Measurements from ENCODE around the gene INO80.
A peak's percentile ranks its signal among the peaks of the same experiment; 100 is the strongest.
"Not testable (repeated sequence)": the region's sequence is repeated elsewhere in the genome, so short reads cannot be mapped to it uniquely, and the experiment has no call there.

Gene INO80

DNA sequence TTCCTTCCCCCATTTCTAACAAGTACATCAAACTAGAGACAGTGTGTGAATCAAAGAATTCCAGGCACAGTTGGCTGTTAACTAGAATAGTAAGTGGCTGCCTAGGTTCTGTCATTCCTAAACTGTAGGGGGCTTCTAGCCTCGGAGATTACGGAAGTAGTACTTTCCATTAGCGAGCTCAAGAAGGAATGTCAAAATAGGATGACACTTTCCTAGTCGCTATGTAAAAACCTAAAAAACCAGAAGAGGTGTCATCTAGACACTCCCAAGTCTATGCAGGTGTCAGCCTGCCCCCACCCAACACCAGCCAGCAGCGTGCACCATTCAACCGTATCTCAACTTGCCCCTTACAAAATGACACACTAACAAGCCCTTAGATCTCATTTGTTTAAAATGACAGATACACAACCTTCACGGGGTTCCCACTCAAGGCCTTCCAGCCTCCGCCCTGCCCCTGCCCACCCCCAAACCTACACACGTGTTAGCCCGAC is 874 bp downstream of the INO80 start:
- no peak for DNase-seq

DNA sequence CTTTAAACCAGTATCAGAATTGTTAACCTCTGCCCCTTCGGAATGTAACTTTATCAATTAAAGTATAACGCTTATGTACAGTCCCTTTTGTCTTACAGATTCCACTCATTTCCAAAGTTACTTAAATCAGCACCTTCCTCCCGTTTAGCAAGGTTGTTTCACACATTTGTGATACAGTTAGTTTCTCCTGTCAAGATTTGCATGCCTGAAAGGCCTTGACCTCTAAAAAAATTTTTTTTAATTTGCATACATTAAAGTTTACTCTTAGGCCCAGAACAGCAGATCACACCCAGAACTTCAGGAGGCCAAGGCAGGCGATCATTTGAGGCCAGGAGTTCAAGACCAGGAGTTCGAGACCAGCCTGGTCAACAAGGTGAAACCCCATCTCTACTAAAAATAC is 9.1 kb downstream of the INO80 start:
- no peak for DNase-seq

DNA sequence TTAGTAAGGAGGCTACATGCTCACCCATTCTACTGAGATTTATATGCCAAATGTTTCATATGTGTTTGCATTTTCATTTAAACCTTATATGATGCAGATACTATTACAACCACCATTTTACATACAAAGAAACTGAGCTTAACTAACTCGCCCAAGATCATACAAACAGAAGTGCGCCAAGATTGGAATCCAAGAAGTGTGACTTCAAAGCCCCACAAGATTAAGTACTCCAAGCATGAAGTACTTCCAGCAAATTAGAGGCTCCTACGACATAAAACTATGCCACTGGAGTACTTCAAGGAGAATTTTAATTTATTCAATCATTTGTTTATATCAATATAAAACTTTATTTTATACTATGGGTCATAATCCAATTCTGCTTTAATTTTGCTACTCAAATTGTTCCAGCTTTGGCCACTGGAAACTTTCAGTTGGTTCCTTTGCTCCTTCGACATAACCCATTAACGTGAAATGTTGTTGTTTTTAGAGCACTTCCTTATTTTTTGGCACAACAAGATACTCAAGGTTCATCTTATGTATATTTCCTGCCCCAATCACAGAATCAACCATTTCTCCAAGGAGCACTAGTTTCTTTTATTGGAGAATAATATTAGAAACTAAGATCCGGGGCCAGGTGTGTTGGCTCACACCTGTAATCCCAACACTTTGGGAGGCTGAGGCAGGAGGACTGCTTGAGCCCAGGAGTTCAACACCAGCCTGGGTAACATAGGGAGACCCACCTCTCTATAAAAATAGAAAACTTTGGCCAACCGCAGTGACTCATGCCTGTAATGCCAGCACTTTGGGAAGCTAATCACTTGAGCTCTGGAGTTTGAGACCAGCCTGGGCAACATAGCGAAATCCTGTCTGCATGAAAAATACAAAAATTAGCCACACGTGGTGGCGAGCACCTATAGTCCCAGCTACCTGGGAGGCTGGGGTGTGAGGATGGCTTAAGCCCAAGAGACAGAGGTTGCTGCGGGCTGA is 10.4 kb downstream of the INO80 start:
- DNase-seq: no peak

DNA sequence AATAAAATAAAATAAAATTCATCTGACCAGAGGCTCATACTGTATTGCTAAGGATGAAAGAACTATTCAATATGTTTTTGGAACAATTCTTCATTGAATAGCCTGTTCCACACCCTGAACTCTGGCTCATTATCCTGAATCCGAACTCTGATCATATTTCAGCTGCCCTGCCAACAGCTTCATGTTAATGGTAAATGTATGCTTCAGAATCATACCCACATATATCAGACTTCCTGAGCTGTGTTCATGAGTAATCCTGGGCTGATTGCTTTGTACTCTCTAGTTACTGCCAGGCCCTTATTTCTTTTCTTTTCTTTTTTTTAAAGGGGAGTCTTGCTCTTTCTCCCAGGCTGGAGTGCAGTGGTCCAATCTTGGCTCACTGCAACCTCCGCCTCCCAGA is 11.8 kb downstream of the INO80 start:
- peak; percentile 36 for DNase-seq

DNA sequence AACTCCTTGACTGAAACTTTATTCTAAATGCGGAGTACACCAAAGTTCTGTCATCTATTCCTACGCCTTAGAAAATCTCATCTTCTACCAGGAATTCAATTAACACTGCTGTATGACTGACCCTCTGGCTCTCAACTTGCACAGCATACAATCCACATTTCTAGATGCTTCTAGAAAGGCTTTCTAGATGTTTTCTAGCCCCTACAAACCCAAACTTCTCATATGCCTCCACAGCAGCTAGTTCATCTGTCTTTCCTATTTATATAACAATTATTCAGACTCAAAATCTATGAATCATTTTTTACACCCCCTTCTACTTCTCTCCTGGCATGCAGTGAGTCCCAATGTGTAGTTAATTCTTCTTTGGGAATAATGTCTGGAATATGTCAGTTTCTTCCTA is 13.2 kb downstream of the INO80 start:
- no peak for DNase-seq

DNA sequence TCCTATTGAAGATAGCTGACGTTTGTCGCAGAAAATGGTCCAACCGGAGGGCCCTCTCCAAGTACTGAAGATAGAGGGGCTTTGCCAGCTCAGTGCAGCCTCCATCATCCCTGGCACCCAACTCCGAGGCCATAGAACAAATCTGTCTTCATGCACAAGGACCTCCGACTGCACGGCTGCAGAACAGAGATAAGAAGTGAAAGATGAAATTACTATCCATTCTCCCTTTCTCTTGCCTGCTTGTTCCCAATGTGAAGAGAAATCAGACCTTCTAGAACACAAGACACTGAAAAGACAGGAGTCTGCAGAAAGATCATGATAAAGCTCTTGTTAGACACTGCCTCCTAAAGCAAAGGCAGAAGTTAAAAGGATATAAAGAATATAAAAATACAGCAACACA is 19.9 kb downstream of the INO80 start:
- no peak for DNase-seq

DNA sequence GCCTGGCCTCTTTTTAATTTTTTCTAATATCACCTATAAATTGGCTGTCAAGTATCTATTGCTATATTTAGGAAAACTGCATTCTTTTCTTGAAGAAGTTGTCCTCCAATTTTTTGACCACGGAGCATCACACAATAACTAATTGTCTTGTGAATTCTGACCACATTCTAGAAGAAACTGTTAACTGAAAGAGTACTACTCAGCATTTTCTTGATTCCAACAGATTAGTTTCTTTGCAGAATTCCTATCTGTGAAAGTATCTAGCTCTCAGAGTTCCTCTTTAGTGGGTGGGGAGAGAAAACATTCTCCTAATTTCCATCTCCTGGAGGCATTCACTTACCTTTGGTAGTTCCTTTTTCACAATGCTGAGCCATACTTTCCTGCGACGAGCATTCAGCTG is 31.1 kb downstream of the INO80 start:
- DNase-seq: no peak

DNA sequence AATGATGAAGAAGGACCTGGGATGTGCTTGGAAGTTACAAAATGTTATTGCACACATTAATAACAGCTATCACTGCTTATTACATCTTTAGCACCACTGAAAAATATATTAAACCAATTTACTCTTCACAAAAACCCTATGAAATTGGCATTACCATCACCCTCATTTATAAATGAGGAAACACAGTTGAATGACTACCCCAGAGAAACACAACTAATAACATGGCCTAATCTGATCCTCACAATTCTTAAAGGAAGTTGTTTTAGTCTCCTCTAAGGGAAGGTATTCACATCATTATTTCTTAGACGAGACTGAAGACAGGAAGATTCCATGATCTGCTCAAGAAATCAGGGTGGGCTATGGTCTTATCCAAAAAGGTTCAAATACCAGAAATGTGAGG is 35.9 kb downstream of the INO80 start:
- no peak for DNase-seq

DNA sequence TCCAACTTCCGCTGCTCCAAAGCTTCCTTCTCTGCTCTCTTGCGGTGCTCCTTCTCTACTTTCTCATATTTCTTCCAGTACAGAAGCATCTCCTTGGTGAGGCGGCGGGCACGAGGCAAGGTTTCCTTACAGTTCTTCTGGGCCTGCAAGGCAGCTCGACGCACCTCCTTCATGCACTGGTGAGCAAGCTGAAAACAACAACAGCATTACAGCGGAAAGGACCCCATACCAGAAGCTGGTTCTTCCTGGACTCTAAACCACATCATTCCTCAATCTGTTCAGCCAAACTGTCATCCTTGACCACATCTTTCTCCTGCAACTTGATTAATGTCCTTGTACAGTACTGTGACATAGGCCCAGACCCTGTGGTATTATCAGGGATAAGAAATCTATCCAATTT is 36.4 kb downstream of the INO80 start:
- no peak for DNase-seq

DNA sequence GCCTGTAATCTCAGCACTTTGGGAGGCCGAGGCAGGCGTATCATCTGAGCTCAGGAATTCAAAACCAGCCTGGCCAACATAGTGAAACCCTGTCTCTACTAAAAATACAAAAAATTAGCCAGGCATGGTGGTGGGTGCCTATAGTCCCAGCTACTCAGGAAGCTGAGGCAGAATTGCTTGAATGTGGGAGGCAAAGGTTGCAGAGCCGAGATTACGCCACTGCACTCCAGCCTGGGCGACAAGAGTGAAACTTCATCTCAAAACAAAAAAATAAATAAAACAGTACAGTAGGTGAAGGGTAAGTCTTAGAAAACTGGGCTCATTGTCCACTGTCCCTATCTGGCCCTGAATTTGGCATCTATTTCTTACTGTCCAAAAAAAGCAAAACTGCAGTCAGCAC is 37.2 kb downstream of the INO80 start:
- DNase-seq: not testable (repeated sequence)

DNA sequence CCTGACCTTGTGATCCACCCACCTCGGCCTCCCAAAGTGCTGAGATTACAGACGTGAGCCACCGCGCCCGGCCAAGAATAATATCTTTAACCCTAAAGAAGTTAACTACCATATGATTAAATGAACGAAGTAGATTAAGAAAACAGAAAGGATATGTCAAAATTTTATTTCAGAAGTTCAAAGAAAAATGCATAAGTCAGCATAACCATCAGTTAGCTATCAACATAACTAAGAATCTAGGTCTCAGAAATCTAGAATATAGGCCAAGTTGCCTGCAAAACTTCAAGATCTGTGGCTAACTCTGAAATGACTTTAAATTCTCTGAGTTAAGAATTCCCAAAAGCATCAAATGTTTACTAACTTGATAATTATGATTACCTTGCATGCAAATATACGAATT is 38.0 kb downstream of the INO80 start:
- no peak for DNase-seq

DNA sequence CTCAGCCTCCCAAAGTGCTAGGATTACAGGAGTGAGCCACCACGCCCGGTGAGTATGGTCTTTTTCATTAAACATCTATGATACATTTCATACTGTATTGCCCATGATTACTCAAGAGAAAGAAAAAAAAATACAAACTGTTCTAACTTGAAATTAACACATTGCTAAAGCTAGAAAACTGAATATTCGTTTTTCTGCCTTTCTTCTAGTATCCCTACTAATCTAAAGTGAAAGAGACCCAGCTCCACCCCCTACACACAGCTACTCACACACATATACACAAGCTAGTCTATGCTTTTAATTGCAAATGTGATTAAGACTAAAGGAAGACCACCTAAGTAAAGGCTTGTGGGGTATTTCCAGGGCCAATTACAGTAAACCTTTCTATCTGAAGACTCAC is 43.1 kb downstream of the INO80 start:
- DNase-seq: no peak

DNA sequence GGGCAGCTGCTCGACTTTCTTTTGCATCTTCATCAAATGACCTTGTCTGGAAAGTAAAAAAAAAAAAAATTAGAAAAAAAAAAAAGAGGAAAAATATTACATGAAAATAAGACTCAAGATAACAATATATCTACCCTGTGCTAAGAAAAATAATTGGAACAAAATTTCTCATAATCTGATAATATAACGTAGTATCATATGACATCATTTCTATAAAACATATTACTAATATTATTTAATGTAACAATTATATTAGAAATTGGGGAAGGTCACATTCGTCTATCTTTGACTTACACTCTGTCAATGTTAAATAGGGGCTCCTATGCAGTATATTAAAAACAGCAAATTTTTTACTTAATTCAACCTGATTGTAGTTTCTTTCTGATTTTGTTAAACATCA is 44.1 kb downstream of the INO80 start:
- DNase-seq: no peak

DNA sequence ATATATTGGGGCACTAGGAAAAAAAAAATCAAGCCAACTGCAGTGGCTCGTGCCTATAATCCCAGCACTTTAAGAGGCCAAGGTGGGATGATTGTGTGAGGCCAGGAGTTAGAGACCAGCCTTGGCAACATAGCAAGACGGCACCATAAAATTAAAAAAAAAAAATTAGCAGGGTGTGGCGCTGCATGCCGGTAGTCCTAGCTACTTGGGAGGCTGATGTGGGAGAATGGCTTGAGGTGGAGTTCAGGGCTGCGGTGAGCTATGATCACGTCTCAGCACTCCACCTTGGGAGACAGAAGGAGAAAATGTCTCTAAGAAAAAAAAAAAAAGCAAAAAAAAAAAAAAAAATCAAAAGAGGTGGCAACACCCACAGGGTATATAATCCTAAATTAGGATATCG is 49.6 kb downstream of the INO80 start:
- no peak for DNase-seq

DNA sequence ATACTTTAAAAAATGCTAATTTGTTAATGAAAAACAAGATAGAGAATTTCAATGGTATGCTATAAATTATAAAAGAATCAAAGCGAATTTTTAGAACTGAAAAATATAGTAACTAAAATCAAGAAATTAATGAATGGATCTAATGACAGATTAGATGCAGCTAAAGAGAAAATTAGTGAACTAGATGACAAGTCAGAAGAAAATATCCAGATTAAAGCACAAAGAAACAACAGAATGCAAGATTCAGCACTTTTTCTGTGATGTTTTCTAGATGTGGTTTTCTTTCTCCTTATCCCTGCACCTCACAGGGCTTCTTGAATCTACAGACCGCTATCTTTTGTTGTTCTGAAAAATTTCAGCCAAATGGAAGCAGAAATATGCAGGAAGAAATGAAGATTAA is 54.4 kb downstream of the INO80 start:
- DNase-seq: no peak

DNA sequence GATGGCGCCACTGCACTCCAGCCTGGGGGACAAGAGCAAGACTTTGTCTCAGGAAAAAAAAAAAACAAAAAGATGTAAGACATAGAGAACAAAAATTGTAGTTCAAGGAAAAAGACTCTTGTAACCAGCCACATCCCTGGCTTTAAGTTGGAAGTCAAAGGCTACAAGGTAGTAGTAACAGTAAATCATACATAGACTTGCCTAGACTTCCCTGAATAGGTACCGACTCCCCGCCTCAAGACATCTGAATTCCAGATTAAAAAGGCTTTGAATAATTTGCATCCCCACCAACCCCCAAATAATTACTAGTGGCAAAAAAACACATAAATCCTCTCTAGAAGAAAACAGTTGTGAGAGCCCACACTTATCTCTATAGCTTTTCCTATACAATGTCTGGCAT is 55.6 kb downstream of the INO80 start:
- no peak for DNase-seq

DNA sequence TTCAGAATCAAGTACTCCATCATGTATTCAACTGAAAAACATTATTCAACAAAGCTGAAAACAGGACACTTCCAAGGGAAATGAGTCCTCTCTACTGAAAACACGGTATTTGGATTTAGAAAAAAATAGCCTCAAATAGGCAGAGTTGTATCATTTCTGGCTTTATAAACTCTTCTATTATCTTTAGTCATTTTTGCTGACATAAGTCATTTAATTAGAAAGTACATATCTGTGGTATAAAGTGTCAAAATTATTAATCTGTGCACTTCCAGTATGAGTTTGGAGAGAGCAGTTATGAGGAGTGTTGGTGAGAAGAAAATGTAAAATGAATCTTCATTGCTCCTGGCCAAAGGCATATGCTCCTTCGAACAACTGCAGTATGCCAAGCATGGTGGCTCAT is 59.3 kb downstream of the INO80 start:
- no peak for DNase-seq

DNA sequence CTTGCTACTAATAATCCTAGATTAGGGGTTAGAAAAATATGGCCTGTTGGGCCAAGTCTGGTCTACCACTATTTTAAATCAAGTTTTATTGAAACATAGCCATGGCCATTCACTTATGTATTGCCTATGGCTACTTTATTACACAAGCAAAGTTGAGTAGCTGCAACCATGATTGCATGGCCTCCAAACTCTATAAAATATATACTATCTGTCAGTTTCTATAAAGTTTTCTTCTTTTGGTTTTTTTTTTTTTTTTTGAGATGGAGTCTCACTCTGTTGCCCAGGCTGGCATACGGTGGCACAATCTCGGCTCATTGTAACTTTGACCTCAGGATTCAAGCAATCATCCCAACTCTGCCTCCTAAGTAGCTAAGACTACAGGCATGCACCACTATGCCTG is 60.4 kb downstream of the INO80 start:
- DNase-seq: no peak

DNA sequence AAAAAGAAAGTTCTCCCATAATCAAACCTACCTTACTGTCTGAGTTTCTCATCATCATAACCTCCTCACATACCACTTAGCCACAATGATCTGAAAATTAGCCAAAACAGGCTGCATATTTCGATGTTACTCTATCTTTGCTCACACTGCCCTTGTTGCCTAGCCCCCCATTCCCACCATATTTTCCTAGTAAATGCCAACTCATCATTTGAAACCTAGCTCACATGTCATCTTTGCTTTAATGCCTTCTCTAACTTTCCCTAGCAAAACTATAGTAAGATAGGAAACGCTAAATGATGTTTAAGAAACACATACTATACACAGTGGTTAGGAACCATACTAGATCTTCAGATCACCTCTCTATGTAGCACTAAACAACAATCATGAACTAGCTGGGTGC is 64.9 kb downstream of the INO80 start:
- no peak for DNase-seq

DNA sequence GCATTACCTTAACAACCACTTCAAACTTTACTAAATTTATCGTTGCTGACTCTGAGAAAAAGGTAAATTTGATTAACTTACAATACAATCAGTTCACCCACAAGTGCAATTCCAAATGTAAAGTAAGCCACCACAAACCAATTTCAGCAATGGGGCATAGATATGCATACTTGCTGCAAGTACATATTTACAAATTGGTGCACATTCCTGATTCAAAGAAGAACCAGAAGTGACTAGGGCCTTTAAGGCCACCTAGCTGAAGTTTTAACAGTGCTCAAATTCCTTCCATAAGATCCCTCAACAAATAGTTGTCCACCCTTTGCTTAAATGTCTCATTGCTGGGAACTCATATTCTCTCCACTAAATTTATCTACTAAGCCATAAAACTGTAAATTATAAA is 67.2 kb downstream of the INO80 start:
- no peak for DNase-seq

DNA sequence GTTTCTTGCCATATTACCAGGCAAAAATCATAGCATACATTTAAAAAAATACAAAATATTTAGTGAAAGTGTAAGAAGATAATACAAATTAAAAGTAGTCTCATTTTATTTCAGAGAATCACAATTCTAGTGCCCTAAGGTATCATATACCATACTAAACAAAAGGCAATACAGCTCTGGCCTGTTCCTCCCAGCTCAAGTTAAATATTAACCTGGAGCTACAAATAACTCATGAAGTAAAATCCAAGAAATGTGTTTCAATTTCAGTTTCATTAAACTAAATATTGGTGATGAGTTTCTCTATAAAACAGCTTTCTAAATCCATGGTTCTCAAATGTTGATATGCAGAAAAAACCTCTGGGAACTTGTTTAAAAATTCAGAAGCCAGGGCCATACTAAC is 67.7 kb downstream of the INO80 start:
- no peak for DNase-seq

DNA sequence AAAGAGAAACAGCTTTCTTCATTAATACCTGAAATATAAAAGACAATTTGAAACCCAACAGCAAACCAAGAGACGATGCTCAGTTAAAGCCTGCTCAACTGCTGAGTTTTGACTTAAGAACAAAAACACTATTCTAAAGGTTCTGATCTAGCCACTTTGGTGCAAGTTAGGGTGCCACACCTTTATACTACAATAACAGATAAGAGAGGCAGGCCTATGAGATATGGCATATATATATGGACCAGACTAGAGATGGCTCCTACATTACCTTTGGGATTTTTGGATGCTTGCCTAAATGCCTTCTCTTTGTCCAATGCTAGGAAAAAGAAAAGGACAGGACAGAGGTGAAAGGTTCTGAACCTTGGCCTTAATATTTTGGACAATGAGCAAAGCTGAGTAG is 68.6 kb downstream of the INO80 start:
- DNase-seq: no peak

DNA sequence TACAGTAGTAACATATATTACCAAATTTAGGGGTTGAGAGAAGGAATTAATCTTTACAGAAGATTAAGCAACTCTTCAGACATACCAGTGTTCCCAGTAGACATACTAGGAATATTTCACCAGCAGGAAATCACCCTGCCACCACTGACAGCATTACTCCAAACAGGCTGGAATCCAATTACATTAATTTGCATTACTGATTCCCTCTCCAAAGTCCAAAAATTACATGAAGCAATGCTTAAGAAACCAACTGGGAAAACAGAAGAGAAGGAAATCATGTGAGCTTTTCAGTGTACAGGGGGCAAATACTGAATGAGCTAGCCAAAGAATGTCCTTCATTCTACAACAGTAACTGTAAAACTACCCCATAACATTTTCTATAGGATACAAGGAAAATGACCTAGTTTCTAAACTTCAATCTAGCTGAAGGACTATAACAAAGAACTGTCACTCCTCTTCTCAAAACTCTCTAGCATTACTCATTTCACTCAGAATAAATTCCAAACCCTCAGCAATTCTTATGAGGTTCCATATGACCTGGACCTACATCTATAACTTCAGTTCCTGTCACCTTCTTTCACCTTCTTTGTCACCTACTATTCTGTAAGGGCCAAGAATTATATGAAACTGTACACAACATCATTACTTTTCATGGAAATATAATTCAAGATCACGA is 72.7 kb downstream of the INO80 start:
- no peak for DNase-seq

DNA sequence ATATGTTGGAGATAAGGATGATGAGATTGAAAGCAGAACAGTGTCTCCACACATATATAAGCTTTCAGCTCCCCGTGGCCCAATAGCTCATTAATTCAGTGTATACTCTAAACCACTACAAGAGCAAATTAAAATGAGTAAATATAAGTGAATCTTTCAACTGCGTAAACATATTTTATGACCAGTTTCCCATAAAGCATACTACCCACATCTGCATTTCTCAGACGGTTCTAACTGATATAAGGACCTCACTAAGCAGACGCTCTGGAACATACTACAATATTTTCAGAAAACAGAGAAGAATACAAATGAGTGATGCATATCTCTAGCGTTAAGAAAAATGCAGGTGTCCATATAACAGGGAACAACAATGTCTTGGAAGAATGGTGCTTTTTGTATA is 73.2 kb downstream of the INO80 start:
- no peak for DNase-seq

Measured in NCI-H226 (cell line).